Stimulated activated CD4-positive, alpha-beta T cell treated with anti-CD3 and anti-CD28 coated beads, Interleukin-12 subunit alpha, Interleukin-12 subunit beta, amount 100 ng/mL, for 24 hours (primary cell): ENCODE measurements around the gene RBMY1E.
"Not testable (repeated sequence)": the region's sequence is repeated elsewhere in the genome, so short reads cannot be mapped to it uniquely, and the experiment has no call there.

ENCODE experiments used
- DNase-seq, 2 experiments: peaks; one replicate each; pipeline ENCODE4 v3.0.0-alpha.2; 2020; ENCODE audit warnings: low read depth in 2 of 2

RBMY1E gene

GRCh38 chrY:21917932-21918331 is at the start of gene RBMY1E:
TSS of gene RBMY1E (minus strand) at chrY:21918032. CDS start at chrY:21916054, 1,978 bp downstream.
- DNase-seq, result not testable (repeated sequence)

GRCh38 chrY:21894426-21894825 is 23.4 kb downstream of the RBMY1E start, which contains the start of gene RBMY1D:
TSS of gene RBMY1D (minus strand) at chrY:21894526. CDS start at chrY:21892513, 2,013 bp downstream.
- not testable (repeated sequence) for DNase-seq

GRCh38 chrY:21869407-21870076 is 48.3 kb downstream of the RBMY1E start:
- not testable (repeated sequence) for DNase-seq
